ENCODE results near the gene DUSP22. TPM values are rescaled to one million over a fixed set of nuclear protein-coding genes. Genes with fewer than 3 reads are reported as not detected.

DUSP22 gene
- total RNA-seq, 1 donor from 2014 or later: 40.0 TPM

- H3K36me3 Mint-ChIP-seq: no peaks in the 10 kb centered on the region
- H3K4me3 Mint-ChIP-seq: no peak overlapping the region
- H3K27ac Mint-ChIP-seq: no peak overlapping the region
- H3K79me2 ChIP-seq (ENCODE audit: low read depth): no peaks in the 10 kb centered on the region
- H3K9ac ChIP-seq: no peak overlapping the region
- H3K4me1 ChIP-seq: no peaks in the 10 kb centered on the region
- no peaks in the 10 kb centered on the region for H3F3A ChIP-seq (ENCODE audit: low read depth)
- peaks cover 5% of the 10 kb centered on the region for H3K27me3 Mint-ChIP-seq (ENCODE audit: insufficient read depth, low read depth)
- peaks cover 12% of the 10 kb centered on the region for H3K9me3 Mint-ChIP-seq
- peak; percentile 50 for DNase-seq (ENCODE audit: low spot score)
- TF ChIP-seq, protein P1, sequence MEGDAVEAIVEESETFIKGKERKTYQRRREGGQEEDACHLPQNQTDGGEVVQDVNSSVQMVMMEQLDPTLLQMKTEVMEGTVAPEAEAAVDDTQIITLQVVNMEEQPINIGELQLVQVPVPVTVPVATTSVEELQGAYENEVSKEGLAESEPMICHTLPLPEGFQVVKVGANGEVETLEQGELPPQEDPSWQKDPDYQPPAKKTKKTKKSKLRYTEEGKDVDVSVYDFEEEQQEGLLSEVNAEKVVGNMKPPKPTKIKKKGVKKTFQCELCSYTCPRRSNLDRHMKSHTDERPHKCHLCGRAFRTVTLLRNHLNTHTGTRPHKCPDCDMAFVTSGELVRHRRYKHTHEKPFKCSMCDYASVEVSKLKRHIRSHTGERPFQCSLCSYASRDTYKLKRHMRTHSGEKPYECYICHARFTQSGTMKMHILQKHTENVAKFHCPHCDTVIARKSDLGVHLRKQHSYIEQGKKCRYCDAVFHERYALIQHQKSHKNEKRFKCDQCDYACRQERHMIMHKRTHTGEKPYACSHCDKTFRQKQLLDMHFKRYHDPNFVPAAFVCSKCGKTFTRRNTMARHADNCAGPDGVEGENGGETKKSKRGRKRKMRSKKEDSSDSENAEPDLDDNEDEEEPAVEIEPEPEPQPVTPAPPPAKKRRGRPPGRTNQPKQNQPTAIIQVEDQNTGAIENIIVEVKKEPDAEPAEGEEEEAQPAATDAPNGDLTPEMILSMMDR (IDR thresholded peaks at IDR 0.05): no peak
- TF ChIP-seq EZH2 (IDR thresholded peaks at IDR 0.05) (no peak), EZH2phosphoT487 (IDR thresholded peaks at IDR 0.05) (no peak)
- H3K36me3 ChIP-seq: no peaks in the 10 kb centered on the region
- no peaks in the 10 kb centered on the region for H4K20me1 ChIP-seq (ENCODE audit: low read depth)
- peaks cover 4% of the 10 kb centered on the region for H3K9me3 ChIP-seq (ENCODE audit: low read depth)
- no peak overlapping the region for H3K4me3 ChIP-seq
- no peak overlapping the region for H3K4me2 ChIP-seq
- H3K4me1 Mint-ChIP-seq: peaks cover 12% of the 10 kb centered on the region
- H3K27ac ChIP-seq: no peak overlapping the region
- H3K27me3 ChIP-seq: no peaks in the 10 kb centered on the region
- H2AFZ ChIP-seq (replicated peaks): no peak overlapping the region
Observed at GRCh38 chr6:335572-335971, 43.3 kb downstream of the DUSP22 start.

DNA sequence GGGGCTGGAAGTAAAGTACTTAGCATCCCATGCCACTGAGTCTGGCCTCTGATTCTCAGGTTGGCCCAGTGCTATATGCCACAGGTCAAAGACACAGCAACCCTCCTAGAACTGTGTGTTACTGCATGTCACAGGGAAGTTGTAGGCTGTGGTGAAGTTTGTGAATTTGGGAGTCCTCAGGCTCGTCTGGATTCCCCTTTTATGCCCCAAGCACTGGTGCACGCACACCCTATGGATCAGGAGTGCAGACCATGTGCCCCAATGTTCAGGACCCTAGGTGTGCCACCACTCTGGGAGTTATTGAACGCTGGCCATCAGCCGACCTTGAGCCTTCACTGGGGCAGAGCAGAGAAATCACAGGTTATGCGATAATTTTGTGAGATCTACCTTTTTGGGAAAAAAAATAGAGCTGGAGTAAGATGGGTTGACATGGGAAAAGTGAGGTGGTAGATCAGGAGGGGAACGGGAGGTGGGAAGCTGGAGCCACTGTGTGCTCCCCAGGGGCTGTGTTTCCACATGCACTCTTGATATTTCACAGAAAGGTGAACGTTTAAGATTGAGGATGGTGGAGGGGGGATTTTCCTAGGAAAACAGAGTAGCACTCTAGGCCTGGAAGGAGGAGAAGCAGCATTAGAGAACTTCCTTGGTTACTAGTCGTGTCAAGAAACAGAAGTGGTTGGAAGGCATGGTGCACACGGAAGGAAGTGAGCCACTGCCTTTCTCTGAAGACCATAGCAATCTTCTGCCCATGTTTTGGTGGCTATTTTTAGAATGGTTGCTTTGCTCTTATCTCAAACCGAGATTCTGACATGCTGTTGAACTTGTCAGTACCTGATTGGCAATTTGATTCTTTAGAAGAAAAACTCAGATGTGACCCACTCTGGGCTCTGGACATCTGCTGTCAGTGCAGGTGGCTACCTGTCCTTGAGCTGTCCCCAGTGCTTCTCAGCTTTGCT, 44.1 kb downstream of the DUSP22 start:
- Histone ChIP-seq H3K27me3 (no peaks in the 10 kb centered on the region), H3K27ac (no peak overlapping the region), H3K79me2 (ENCODE audit: low read depth) (no peaks in the 10 kb centered on the region), H3K4me1 (no peaks in the 10 kb centered on the region), H3K9ac (no peak overlapping the region), H3K4me3 (no peak overlapping the region), H3K9me3 (ENCODE audit: low read depth) (peaks cover 4% of the 10 kb centered on the region), H3F3A (ENCODE audit: low read depth) (no peaks in the 10 kb centered on the region), H2AFZ (replicated peaks) (no peak overlapping the region), H4K20me1 (ENCODE audit: low read depth) (no peaks in the 10 kb centered on the region), H3K4me2 (no peak overlapping the region), H3K36me3 (no peaks in the 10 kb centered on the region)
- peaks cover 5% of the 10 kb centered on the region for H3K27me3 Mint-ChIP-seq (ENCODE audit: insufficient read depth, low read depth)
- H3K9me3 Mint-ChIP-seq: peaks cover 17% of the 10 kb centered on the region
- H3K27ac Mint-ChIP-seq: no peak overlapping the region
- DNase-seq (ENCODE audit: low spot score): no peak
- peaks cover 12% of the 10 kb centered on the region for H3K4me1 Mint-ChIP-seq
- H3K36me3 Mint-ChIP-seq: peaks cover under 1% of the 10 kb centered on the region
- no peak overlapping the region for H3K4me3 Mint-ChIP-seq
- TF ChIP-seq EZH2phosphoT487 (IDR thresholded peaks at IDR 0.05) (no peak), EZH2 (IDR thresholded peaks at IDR 0.05) (no peak)
- TF ChIP-seq, protein P1 (IDR thresholded peaks at IDR 0.05): no peak

DNA sequence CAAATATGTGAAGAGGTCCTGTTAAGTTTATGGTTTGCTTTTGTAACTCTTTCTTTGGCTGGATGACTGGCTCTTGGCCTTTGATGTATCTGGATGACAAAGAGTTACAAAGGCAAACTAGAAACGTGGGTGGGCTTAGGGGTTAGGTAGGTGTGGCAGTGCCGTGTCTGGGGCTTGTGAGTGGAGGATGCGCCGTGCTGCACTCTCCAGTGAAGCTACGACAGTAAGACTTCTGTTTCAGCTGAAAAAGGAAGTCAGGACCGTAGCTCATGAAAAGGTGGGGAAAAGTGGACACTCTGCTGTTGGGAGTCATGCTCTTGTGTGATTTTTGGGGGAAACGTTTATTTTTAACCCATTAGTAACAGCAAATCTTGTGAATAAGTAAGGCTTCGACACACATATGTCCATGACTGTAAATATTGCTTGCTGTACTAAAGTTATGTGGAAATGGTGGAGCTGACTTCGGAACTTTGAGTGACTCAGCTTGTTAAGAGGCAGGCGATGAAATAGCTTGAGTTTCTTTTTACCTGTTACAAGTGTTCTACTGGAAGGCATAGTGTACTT, 45.6 kb downstream of the DUSP22 start:
- Mint-ChIP-seq H3K27me3 (ENCODE audit: insufficient read depth, low read depth) (peaks cover 5% of the 10 kb centered on the region), H3K9me3 (peaks cover 21% of the 10 kb centered on the region), H3K4me1 (peaks cover 12% of the 10 kb centered on the region), H3K36me3 (peaks cover 2% of the 10 kb centered on the region), H3K4me3 (no peak overlapping the region), H3K27ac (no peak overlapping the region)
- Histone ChIP-seq H3F3A (ENCODE audit: low read depth) (no peaks in the 10 kb centered on the region), H3K4me3 (no peak overlapping the region), H3K4me1 (no peaks in the 10 kb centered on the region), H3K9me3 (ENCODE audit: low read depth) (peaks cover 4% of the 10 kb centered on the region), H2AFZ (replicated peaks) (no peak overlapping the region), H3K27me3 (no peaks in the 10 kb centered on the region), H3K79me2 (ENCODE audit: low read depth) (no peaks in the 10 kb centered on the region), H3K4me2 (no peak overlapping the region), H4K20me1 (ENCODE audit: low read depth) (no peaks in the 10 kb centered on the region), H3K36me3 (no peaks in the 10 kb centered on the region), H3K27ac (no peak overlapping the region), H3K9ac (no peak overlapping the region)
- no peak for DNase-seq (ENCODE audit: low spot score)
- TF ChIP-seq EZH2phosphoT487 (IDR thresholded peaks at IDR 0.05) (no peak), EZH2 (IDR thresholded peaks at IDR 0.05) (no peak)
- TF ChIP-seq, protein P1 (IDR thresholded peaks at IDR 0.05): no peak
